Activated CD4-positive, alpha-beta memory T cell treated with anti-CD3 and anti-CD28 coated beads, Interleukin-2, amount 10 ng/mL, durations not matched to agents 7 days and 5 days (primary cell): Measurements from ENCODE around the gene MAGEA9. TPM values are rescaled to one million over a fixed set of nuclear protein-coding genes. Genes with fewer than 3 reads are reported as not detected.
"Not testable (repeated sequence)": the region's sequence is repeated elsewhere in the genome, so short reads cannot be mapped to it uniquely, and the experiment has no call there.

ENCODE experiments used
- CTCF ChIA-PET: fragments of 350-600 bp; sonication (Branson Sonifier 250); formaldehyde crosslinking; loops from one replicate; lab custom pipeline; 2021; ENCODE audit warnings: antibody characterized with exemption, inconsistent platforms; lab: Charles Lee
- POLR2A ChIA-PET: fragments of 350-600 bp; sonication (Branson Sonifier 250); formaldehyde crosslinking; loops from one replicate; lab custom pipeline; 2021; ENCODE audit warnings: antibody characterized with exemption; lab: Charles Lee
- DNase-seq: peaks from one replicate; pipeline ENCODE4 v3.0.0-alpha.2; 2020
- H3K27ac Mint-ChIP-seq: one replicate; pipeline ENCODE4 v1.8.0; 2021; ENCODE audit warnings: mild to moderate bottlenecking, mixed read lengths
- H3K27me3 Mint-ChIP-seq: one replicate; pipeline ENCODE4 v1.8.0; 2021; ENCODE audit warnings: mixed read lengths
- H3K36me3 Mint-ChIP-seq: one replicate; pipeline ENCODE4 v1.8.0; 2021; ENCODE audit warnings: low read depth, mixed read lengths
- H3K4me1 Mint-ChIP-seq: one replicate; pipeline ENCODE4 v1.8.0; 2021; ENCODE audit warnings: mixed read lengths
- H3K4me3 Mint-ChIP-seq: one replicate; pipeline ENCODE4 v1.8.0; 2021; ENCODE audit warnings: mild to moderate bottlenecking, mixed read lengths
- H3K9me3 Mint-ChIP-seq: one replicate; pipeline ENCODE4 v1.8.0; 2021; ENCODE audit warnings: mixed read lengths
- total RNA-seq, 2 experiments: library from RNA; stranded (reverse); gene quantifications; one replicate each; pipeline ENCODE4 v1.2.3, GENCODE V29; 2021

The MAGEA9 gene, protein sequence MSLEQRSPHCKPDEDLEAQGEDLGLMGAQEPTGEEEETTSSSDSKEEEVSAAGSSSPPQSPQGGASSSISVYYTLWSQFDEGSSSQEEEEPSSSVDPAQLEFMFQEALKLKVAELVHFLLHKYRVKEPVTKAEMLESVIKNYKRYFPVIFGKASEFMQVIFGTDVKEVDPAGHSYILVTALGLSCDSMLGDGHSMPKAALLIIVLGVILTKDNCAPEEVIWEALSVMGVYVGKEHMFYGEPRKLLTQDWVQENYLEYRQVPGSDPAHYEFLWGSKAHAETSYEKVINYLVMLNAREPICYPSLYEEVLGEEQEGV
- not detected for total RNA-seq

GRCh38 chrX:149781727-149782126 lies at the start of gene MAGEA9:
Gene MAGEA9 (plus strand): TSS chrX:149781930. CDS start chrX:149786211, 4,281 bp downstream.
- H3K4me3 Mint-ChIP-seq, CTCF ChIA-PET, DNase-seq, H3K9me3 Mint-ChIP-seq, H3K4me1 Mint-ChIP-seq, H3K36me3 Mint-ChIP-seq, H3K27me3 Mint-ChIP-seq, H3K27ac Mint-ChIP-seq, POLR2A ChIA-PET: not testable (repeated sequence)

- H3K4me1 Mint-ChIP-seq, H3K4me3 Mint-ChIP-seq, H3K27ac Mint-ChIP-seq, H3K27me3 Mint-ChIP-seq, H3K9me3 Mint-ChIP-seq, DNase-seq, H3K36me3 Mint-ChIP-seq, POLR2A ChIA-PET, CTCF ChIA-PET: not testable (repeated sequence)
Measured at GRCh38 chrX:149742269-149742668, 39.5 kb upstream of the MAGEA9 start.

GRCh38 chrX:149746390-149747007 lies 35.2 kb upstream of the MAGEA9 start:
- H3K4me1 Mint-ChIP-seq, H3K27ac Mint-ChIP-seq, POLR2A ChIA-PET, CTCF ChIA-PET, DNase-seq, H3K27me3 Mint-ChIP-seq, H3K36me3 Mint-ChIP-seq, H3K4me3 Mint-ChIP-seq, H3K9me3 Mint-ChIP-seq: not testable (repeated sequence)

- Mint-ChIP-seq H3K4me3 (no peak overlapping the region), H3K36me3 (no peaks in the 10 kb centered on the region), H3K27me3 (peaks cover 2% of the 10 kb centered on the region), H3K9me3 (no peaks in the 10 kb centered on the region), H3K27ac (no peak overlapping the region), H3K4me1 (no peaks in the 10 kb centered on the region)
- DNase-seq: no peak
- CTCF ChIA-PET: no interaction called here
- POLR2A ChIA-PET: no interaction called here
Measured at GRCh38 chrX:149757206-149758067, 24.3 kb upstream of the MAGEA9 start.

GRCh38 chrX:149758068-149758714 lies 23.5 kb upstream of the MAGEA9 start:
- H3K27me3 Mint-ChIP-seq: peaks cover 2% of the 10 kb centered on the region
- ChIA-PET CTCF (no interaction called here), POLR2A (no interaction called here)
- no peaks in the 10 kb centered on the region for H3K4me1 Mint-ChIP-seq
- DNase-seq: no peak
- no peaks in the 10 kb centered on the region for H3K9me3 Mint-ChIP-seq
- no peaks in the 10 kb centered on the region for H3K36me3 Mint-ChIP-seq
- no peak overlapping the region for H3K4me3 Mint-ChIP-seq
- H3K27ac Mint-ChIP-seq: no peak overlapping the region

GRCh38 chrX:149758715-149759078 lies 23.0 kb upstream of the MAGEA9 start:
- not testable (repeated sequence) for H3K4me3 Mint-ChIP-seq, H3K27ac Mint-ChIP-seq

DNA sequence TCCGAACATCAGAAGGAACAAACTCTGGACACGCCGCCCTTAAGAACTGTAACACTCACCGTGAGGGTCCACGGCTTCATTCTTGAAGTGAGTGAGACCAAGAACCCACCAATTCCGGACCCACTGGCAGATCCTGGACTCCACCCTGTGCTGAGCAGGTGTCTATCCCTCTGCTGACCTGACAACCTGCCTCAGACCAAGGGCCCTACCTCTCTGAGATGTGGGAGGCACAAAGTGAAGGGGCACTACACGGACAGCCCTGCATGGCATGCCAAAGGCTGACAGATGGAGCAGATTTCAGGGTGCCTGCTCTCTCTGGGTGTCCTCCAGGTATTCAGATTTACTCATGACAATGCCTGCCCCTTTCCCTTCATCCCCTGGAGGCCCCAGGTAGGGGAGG lies 21.9 kb upstream of the MAGEA9 start:
- Mint-ChIP-seq H3K27me3 (peaks cover 2% of the 10 kb centered on the region), H3K27ac (no peak overlapping the region), H3K4me3 (no peak overlapping the region), H3K36me3 (no peaks in the 10 kb centered on the region), H3K9me3 (no peaks in the 10 kb centered on the region), H3K4me1 (no peaks in the 10 kb centered on the region)
- no peak for DNase-seq
- ChIA-PET CTCF (no interaction called here), POLR2A (no interaction called here)

More at GRCh38 chrX:149758715-149759078, 23.0 kb upstream of the MAGEA9 start:
- H3K4me1 Mint-ChIP-seq, CTCF ChIA-PET, POLR2A ChIA-PET, H3K9me3 Mint-ChIP-seq, DNase-seq, H3K27me3 Mint-ChIP-seq, H3K36me3 Mint-ChIP-seq: not testable (repeated sequence)

GRCh38 chrX:149760965-149761364 lies 20.8 kb upstream of the MAGEA9 start:
- Mint-ChIP-seq H3K4me3 (no peak overlapping the region), H3K9me3 (no peaks in the 10 kb centered on the region), H3K27ac (no peak overlapping the region), H3K27me3 (peaks cover 2% of the 10 kb centered on the region), H3K4me1 (no peaks in the 10 kb centered on the region), H3K36me3 (no peaks in the 10 kb centered on the region)
- no peak for DNase-seq
- ChIA-PET POLR2A (no interaction called here), CTCF (no interaction called here)

DNA sequence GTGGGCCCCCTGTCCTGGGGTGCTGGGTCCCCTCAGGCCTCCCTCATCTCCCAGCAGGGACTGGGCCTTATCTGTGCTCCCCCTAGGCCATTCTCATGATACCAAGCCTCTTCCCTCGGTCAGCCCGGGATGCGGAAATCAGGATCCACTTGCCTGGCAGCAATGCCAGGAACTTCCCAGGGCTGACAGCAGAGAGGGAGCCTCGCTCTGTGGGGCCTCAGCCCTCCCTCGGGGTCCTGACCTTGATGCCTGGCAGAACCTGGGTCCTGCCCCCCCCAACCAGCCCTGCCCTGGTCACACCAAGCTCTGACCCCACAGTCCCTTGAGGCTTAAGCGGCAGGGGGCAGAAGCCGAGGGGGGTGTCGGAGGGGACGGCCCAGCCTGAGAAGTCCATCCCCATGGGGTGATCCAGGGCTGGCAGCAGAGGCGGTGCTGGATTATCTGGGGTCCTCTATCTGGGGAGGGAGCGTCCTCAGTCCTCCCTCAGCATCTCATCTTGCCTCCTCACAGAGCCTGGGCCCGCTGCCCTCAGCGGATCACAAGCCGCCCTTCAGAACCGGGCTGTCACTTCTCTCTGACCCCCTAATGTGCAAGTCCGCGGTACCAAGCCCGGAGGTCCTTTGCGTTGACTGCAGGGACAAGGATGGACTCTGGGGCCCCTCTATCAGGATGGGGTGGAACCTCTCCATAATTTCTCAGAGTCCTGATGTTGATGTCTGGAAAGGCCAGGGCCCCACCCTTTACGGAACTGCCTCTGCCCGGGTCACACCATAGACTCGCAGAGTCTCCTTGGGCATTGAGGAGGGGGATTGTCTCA lies 19.7 kb upstream of the MAGEA9 start:
- H3K36me3 Mint-ChIP-seq, H3K4me1 Mint-ChIP-seq, H3K9me3 Mint-ChIP-seq, CTCF ChIA-PET, H3K4me3 Mint-ChIP-seq, H3K27me3 Mint-ChIP-seq, H3K27ac Mint-ChIP-seq, POLR2A ChIA-PET, DNase-seq: not testable (repeated sequence)

GRCh38 chrX:149762696-149763614 lies 18.8 kb upstream of the MAGEA9 start:
- Mint-ChIP-seq H3K27ac (no peak overlapping the region), H3K36me3 (no peaks in the 10 kb centered on the region)
- DNase-seq: no peak

GRCh38 chrX:149770344-149770743 lies 11.4 kb upstream of the MAGEA9 start:
- POLR2A ChIA-PET: not testable (repeated sequence)

More at GRCh38 chrX:149762696-149763614, 18.8 kb upstream of the MAGEA9 start:
- H3K9me3 Mint-ChIP-seq: no peaks in the 10 kb centered on the region
- no peaks in the 10 kb centered on the region for H3K4me1 Mint-ChIP-seq
- H3K27me3 Mint-ChIP-seq: no peaks in the 10 kb centered on the region
- CTCF ChIA-PET: no interaction called here
- POLR2A ChIA-PET: no interaction called here
- H3K4me3 Mint-ChIP-seq: no peak overlapping the region

GRCh38 chrX:149773026-149773425 lies 8.7 kb upstream of the MAGEA9 start:
- DNase-seq, H3K9me3 Mint-ChIP-seq, H3K4me1 Mint-ChIP-seq, POLR2A ChIA-PET, CTCF ChIA-PET, H3K4me3 Mint-ChIP-seq, H3K27ac Mint-ChIP-seq, H3K27me3 Mint-ChIP-seq, H3K36me3 Mint-ChIP-seq: not testable (repeated sequence)

More at GRCh38 chrX:149770344-149770743, 11.4 kb upstream of the MAGEA9 start:
- H3K27ac Mint-ChIP-seq, CTCF ChIA-PET, H3K9me3 Mint-ChIP-seq, H3K27me3 Mint-ChIP-seq, H3K4me3 Mint-ChIP-seq, DNase-seq, H3K36me3 Mint-ChIP-seq, H3K4me1 Mint-ChIP-seq: not testable (repeated sequence)
